Measurements from ENCODE around the gene PAX1. TPM values are rescaled to one million over a fixed set of nuclear protein-coding genes. Genes with fewer than 3 reads are reported as not detected.

The PAX1 gene
- polyA plus RNA-seq, 3 donors: 0.04 TPM; not detected in 2

GRCh38 chr20:21714297-21715192, 9.1 kb downstream of the PAX1 start:
- no peak overlapping the region for H3K27ac ChIP-seq (ENCODE audit: low read depth, low read length)
- WGBS, 3 donors: 2 to 4% (median 4%) methylated on average over 50 to 54 of the region's 54 CpGs

- 4 to 5% (median 4%) methylated on average over 10 of the region's 10 CpGs for WGBS, 3 donors
- H3K27ac ChIP-seq (ENCODE audit: low read depth, low read length): no peak overlapping the region
Measured at GRCh38 chr20:21715193-21715881, 9.9 kb downstream of the PAX1 start.

- 6 to 10% (median 7%) methylated on average over 4 of the region's 4 CpGs for WGBS, 3 donors
- no peak overlapping the region for H3K27ac ChIP-seq (ENCODE audit: low read depth, low read length)
Measured at GRCh38 chr20:21719592-21720214, 14.2 kb downstream of the PAX1 start.

DNA sequence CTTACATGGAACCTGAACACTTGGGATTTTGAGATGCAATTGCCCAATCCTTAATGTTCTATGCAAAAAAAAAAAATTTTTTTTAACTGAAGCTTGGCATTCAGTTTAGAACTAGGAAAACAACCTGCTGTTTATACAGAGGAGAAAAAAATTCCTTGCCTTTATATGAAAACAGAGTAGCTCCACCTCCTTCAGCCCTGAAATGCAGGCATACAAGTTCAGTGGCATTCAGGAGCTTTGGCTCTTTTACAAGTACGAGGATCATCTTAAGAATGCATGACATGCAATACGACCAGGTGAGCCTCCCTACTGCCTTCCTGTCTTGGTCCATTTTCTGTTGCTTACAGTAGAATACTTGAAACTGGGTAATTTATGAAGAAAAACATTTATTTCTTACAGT, 20.4 kb downstream of the PAX1 start:
- no peak overlapping the region for H3K27ac ChIP-seq (ENCODE audit: low read depth, low read length)
- 36 to 51% (median 50%) methylated on average over 2 of the region's 2 CpGs for WGBS, 3 donors

DNA sequence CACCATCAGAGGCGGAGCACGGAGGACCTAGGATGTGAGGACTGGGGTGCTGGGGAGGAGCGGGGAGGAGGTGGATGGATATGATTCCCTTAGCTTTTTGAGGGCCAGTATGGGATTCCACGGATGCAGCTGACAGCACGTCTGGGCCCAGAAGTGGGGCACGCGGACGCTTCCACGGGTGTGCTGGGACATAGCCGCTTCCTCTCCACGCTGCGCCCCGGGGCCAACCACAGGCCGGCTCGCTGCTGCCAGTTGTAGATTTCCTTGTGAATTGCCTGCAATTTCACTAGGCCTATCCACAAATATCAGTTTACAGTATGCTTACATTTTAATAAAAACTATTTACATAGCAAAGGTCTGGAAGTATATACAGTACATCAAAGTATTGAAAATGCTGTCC, 23.9 kb downstream of the PAX1 start:
- WGBS, 3 donors: 91 to 92% (median 91%) methylated on average over 15 of the region's 15 CpGs

GRCh38 chr20:21739161-21739560, 33.7 kb downstream of the PAX1 start:
- WGBS, 3 donors: 82 to 84% (median 82%) methylated on average over 3 of the region's 3 CpGs
- no peak overlapping the region for H3K27ac ChIP-seq (ENCODE audit: low read depth, low read length)

More for the DNA sequence above, 23.9 kb downstream of the PAX1 start:
- no peak overlapping the region for H3K27ac ChIP-seq (ENCODE audit: low read depth, low read length)

- no peak overlapping the region for H3K27ac ChIP-seq (ENCODE audit: low read depth, low read length)
- 70 to 79% (median 76%) methylated on average over 3 of the region's 3 CpGs for WGBS, 3 donors
Measured at GRCh38 chr20:21739682-21740081, 34.2 kb downstream of the PAX1 start.

GRCh38 chr20:21741266-21741665, 35.8 kb downstream of the PAX1 start:
- H3K27ac ChIP-seq (ENCODE audit: low read depth, low read length): no peak overlapping the region

GRCh38 chr20:21762646-21763045, 57.2 kb downstream of the PAX1 start:
- 63 to 91% (median 89%) methylated on average over 2 of the region's 2 CpGs for WGBS, 3 donors
- H3K27ac ChIP-seq (ENCODE audit: low read depth, low read length): no peak overlapping the region

- WGBS, 3 donors: 55 to 70% (median 69%) methylated on average over 10 of the region's 10 CpGs
- no peak overlapping the region for H3K27ac ChIP-seq (ENCODE audit: low read depth, low read length)
Measured at GRCh38 chr20:21767200-21767738, 61.8 kb downstream of the PAX1 start.

DNA sequence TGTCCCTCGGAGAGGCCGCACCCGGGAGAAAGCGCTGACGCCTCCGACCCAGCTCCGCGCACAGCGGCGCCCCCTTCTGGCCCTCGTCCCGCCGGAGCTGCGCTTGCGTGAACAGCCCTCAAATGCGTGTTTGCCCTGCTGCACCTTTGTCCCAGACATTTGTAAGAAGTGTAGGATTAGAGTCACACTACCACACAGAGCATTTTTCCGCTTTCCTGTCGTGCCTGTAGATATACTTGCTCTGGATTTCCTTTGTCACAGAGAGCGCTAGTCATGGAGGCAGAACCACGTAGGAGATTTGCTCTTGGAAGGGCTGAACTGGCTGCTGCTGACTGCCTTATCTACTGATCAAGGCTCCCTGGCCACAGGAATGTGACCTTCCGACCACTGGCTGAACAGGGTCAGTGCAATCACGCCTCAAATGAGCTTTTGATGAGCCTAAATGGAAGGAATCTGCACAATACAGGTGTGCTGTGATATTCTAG, 62.3 kb downstream of the PAX1 start:
- no peak overlapping the region for H3K27ac ChIP-seq (ENCODE audit: low read depth, low read length)
- WGBS, 3 donors: 2% methylated on average over 22 of the region's 22 CpGs

Other genes starting within 250 kb of the PAX1 start
- gene NKX2-2, start 191.6 kb upstream of the PAX1 start, polyA plus RNA-seq: 1 to 10 TPM in 1 of 3 donors, under 1 TPM in 1, not detected in 1; 0.06 to 3.9 TPM